HG03139 (cell line): ENCODE results near the gene CNGA4.
"Not testable (repeated sequence)": the region's sequence is repeated elsewhere in the genome, so short reads cannot be mapped to it uniquely, and the experiment has no call there.

Source experiments
- ATAC-seq: cut with Tn5 transposase; IDR thresholded peaks from one replicate; pipeline ENCODE4 v1.9.1; 2021; ENCODE audit not compliant: unreplicated experiment

CNGA4 gene

GRCh38 chr11:6258571-6259081 is 19.7 kb downstream of the CNGA4 start:
- no peak for ATAC-seq

- ATAC-seq: no peak
Measured at GRCh38 chr11:6260207-6260726, 21.4 kb downstream of the CNGA4 start.

- no peak for ATAC-seq
Measured at GRCh38 chr11:6263662-6264061, 24.8 kb downstream of the CNGA4 start.

GRCh38 chr11:6268820-6269219 is 29.9 kb downstream of the CNGA4 start:
- no peak for ATAC-seq

GRCh38 chr11:6269994-6270393 is 31.1 kb downstream of the CNGA4 start:
- no peak for ATAC-seq

- no peak for ATAC-seq
Measured at GRCh38 chr11:6270584-6271246, 31.8 kb downstream of the CNGA4 start.

GRCh38 chr11:6271598-6271997 is 32.7 kb downstream of the CNGA4 start:
- no peak for ATAC-seq

GRCh38 chr11:6273188-6273587 is 34.3 kb downstream of the CNGA4 start:
- ATAC-seq: no peak

- not testable (repeated sequence) for ATAC-seq
Measured at GRCh38 chr11:6280809-6281208, 41.9 kb downstream of the CNGA4 start.

- no peak for ATAC-seq
Measured at GRCh38 chr11:6283453-6284023, 44.6 kb downstream of the CNGA4 start.

- ATAC-seq: no peak
Measured at GRCh38 chr11:6284250-6284649, 45.4 kb downstream of the CNGA4 start.

- no peak for ATAC-seq
Measured at GRCh38 chr11:6285019-6285418, 46.1 kb downstream of the CNGA4 start.
